Measurements from ENCODE around the gene NDST3. TPM values are rescaled to one million over a fixed set of nuclear protein-coding genes. Genes with fewer than 3 reads are reported as not detected.

Gene NDST3
- total RNA-seq, 1 donor from 2014 or later: not detected

DNA sequence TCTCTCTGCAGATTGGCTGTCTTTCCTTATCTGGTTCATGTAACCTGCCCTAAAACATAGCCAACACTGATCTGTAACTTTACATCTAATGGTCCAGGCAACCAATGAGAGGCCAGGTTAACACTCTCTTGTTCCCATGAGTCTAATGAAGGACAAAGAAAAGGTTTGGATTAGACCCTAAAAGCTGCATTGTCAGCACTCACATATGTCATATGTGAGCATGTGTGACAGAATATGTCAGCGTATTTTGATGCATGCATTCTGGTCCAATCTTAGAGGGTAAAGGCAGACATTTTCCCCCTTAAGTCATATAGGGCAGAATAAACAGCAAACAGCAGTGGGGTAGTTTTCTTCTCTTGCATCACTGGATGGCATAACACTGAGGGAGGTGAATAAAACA, 3.7 kb downstream of the NDST3 start:
- peaks cover 12% of the 10 kb centered on the region for H3K27me3 Mint-ChIP-seq
- H3K27ac Mint-ChIP-seq: no peak overlapping the region
- ChIA-PET CTCF (no interaction called here), POLR2A (no interaction called here)
- H3K4me1 Mint-ChIP-seq: peaks cover 4% of the 10 kb centered on the region
- H3K36me3 Mint-ChIP-seq (ENCODE audit: low read depth): no peaks in the 10 kb centered on the region
- no peak for DNase-seq
- ATAC-seq (ENCODE audit: low read depth): no peak
- TF ChIP-seq, protein P1, sequence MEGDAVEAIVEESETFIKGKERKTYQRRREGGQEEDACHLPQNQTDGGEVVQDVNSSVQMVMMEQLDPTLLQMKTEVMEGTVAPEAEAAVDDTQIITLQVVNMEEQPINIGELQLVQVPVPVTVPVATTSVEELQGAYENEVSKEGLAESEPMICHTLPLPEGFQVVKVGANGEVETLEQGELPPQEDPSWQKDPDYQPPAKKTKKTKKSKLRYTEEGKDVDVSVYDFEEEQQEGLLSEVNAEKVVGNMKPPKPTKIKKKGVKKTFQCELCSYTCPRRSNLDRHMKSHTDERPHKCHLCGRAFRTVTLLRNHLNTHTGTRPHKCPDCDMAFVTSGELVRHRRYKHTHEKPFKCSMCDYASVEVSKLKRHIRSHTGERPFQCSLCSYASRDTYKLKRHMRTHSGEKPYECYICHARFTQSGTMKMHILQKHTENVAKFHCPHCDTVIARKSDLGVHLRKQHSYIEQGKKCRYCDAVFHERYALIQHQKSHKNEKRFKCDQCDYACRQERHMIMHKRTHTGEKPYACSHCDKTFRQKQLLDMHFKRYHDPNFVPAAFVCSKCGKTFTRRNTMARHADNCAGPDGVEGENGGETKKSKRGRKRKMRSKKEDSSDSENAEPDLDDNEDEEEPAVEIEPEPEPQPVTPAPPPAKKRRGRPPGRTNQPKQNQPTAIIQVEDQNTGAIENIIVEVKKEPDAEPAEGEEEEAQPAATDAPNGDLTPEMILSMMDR (IDR thresholded peaks at IDR 0.05): no peak
- intact Hi-C loops (cut with micrococcal nuclease): no loop called here
- H3K4me3 Mint-ChIP-seq: no peak overlapping the region
- H3K9me3 Mint-ChIP-seq: no peaks in the 10 kb centered on the region

DNA sequence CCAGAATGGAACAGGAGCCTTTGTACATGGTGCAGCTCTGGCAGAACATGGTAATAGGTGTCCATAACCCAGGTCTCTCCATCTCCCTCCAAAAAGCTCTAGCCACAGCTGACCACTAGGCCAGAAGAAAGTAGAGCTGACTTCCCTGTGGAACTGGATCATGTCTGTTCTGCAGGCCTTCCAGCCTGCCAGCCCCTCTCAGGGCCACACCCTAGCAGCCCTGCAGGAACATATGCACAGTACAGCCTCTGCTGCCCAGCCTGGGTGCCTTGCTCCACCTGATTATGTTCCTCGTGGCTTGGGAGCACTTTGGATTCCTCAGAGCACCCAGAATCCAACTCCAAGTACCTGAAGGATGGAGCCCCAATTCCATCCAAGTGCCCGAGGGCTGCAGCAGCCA, 12.0 kb downstream of the NDST3 start:
- Mint-ChIP-seq H3K4me3 (no peak overlapping the region), H3K27me3 (no peaks in the 10 kb centered on the region), H3K36me3 (ENCODE audit: low read depth) (no peaks in the 10 kb centered on the region), H3K4me1 (no peaks in the 10 kb centered on the region), H3K9me3 (peaks cover 5% of the 10 kb centered on the region), H3K27ac (no peak overlapping the region)
- ATAC-seq (ENCODE audit: low read depth): no peak
- ChIA-PET CTCF (no interaction called here), POLR2A (no interaction called here)
- intact Hi-C loops (cut with micrococcal nuclease): no loop called here
- no peak for DNase-seq
- TF ChIP-seq, protein P1 (IDR thresholded peaks at IDR 0.05): no peak

DNA sequence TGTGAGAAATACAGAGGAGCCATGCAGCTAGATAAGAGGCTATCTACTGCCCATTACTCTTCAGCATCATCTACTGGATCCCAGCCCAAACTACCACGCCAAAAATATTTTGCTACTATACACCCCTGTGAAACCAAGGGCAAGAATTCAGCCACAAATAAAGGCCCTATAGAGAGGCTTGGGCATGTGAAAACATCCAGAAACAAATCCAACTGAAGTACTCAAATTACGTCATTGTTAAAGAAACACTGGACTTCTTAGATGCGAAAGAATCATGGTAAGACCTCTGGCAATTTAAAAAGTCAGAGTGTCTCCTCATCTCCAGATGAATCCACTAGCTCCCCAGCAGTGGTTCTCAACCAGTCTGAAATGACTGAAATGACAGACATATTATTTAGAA, 12.8 kb downstream of the NDST3 start:
- H3K27ac Mint-ChIP-seq: no peak overlapping the region
- H3K27me3 Mint-ChIP-seq: no peaks in the 10 kb centered on the region
- POLR2A ChIA-PET: no interaction called here
- TF ChIP-seq, protein P1 (IDR thresholded peaks at IDR 0.05): no peak
- no peaks in the 10 kb centered on the region for H3K36me3 Mint-ChIP-seq (ENCODE audit: low read depth)
- ATAC-seq (ENCODE audit: low read depth): no peak
- H3K4me1 Mint-ChIP-seq: no peaks in the 10 kb centered on the region
- H3K4me3 Mint-ChIP-seq: no peak overlapping the region
- intact Hi-C loops (cut with micrococcal nuclease): no loop called here
- peaks cover 8% of the 10 kb centered on the region for H3K9me3 Mint-ChIP-seq
- no peak for DNase-seq
- CTCF ChIA-PET: no interaction called here

DNA sequence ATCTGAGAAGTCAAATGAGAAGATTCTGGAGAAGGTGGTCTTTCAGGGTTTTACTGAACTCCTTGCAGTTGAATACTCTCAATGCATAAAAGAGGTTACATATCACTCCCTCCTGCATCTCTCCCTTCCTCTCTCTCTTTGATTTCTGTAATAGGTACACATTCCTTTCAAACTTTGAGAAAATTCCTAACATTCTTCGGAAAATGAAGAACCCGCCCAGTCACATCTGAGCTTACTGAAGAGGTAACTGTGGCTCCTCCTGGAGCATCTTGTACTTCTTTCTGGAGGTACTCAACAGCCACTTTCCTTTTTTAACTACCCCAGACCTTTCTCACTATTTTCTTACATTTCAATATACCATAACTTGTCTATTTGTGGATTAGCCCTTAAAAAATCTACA, 24.7 kb downstream of the NDST3 start:
- intact Hi-C loops (cut with micrococcal nuclease): no loop called here
- Mint-ChIP-seq H3K4me3 (no peak overlapping the region), H3K4me1 (no peaks in the 10 kb centered on the region), H3K36me3 (ENCODE audit: low read depth) (no peaks in the 10 kb centered on the region), H3K27me3 (no peaks in the 10 kb centered on the region), H3K9me3 (no peaks in the 10 kb centered on the region), H3K27ac (no peak overlapping the region)
- ATAC-seq (ENCODE audit: low read depth): no peak
- ChIA-PET CTCF (no interaction called here), POLR2A (no interaction called here)
- DNase-seq: no peak
- TF ChIP-seq, protein P1 (IDR thresholded peaks at IDR 0.05): no peak

DNA sequence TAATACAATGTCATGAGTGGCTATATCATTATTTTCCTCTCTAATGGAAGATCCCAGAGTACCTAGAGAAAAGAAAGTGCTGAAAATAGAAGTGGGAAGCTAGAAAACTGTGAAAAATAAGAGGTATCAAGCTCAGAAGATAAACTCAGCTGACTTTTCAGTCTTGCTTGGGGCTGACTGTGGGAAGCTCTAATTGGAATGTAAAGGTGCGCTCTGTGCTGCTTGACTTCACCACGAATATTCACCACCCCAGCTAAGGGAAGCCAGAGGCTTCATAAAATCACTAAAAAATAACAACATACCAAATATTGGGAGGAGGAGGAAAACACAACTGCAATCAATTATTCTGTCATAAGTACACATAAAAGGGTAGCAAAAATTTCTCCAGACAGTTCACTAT, 25.1 kb downstream of the NDST3 start:
- no peak for DNase-seq
- Mint-ChIP-seq H3K4me1 (no peaks in the 10 kb centered on the region), H3K27ac (no peak overlapping the region), H3K36me3 (ENCODE audit: low read depth) (no peaks in the 10 kb centered on the region), H3K4me3 (no peak overlapping the region), H3K27me3 (no peaks in the 10 kb centered on the region), H3K9me3 (no peaks in the 10 kb centered on the region)
- intact Hi-C loops (cut with micrococcal nuclease): no loop called here
- ATAC-seq (ENCODE audit: low read depth): no peak
- TF ChIP-seq, protein P1 (IDR thresholded peaks at IDR 0.05): no peak
- POLR2A ChIA-PET: no interaction called here
- CTCF ChIA-PET: no interaction called here

Measured in activated B cell treated with CpG ODN at 0.5 μM for 24 hours (primary cell).